Measurements from ENCODE around the gene ZMPSTE24. TPM values are rescaled to one million over a fixed set of nuclear protein-coding genes. Genes with fewer than 3 reads are reported as not detected.
A peak's percentile ranks its signal among the peaks of the same experiment; 100 is the strongest.

The ZMPSTE24 gene
- polyA plus RNA-seq, 3 donors: 57.5 to 60.3 (median 58.0) TPM

DNA sequence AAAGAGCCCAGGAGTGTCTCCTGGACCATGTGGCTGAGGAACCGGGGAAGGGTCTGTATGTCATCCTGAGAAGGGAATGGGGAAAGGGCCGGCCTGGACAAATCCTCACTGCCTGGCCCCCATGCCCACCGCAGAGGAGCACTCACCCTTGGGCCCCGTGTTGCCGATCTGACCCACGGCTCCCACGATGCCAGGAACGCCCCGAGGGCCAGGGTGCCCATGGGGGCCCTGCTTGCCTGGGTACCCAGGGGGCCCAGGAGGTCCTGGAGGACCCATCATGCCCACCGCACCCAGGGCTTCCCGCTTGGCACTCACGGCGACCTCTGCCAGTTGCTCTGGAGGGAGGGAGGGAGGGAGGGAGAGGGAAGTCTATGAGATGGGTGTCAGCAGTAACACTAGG is 44.4 kb downstream of the ZMPSTE24 start:
- no peak for DNase-seq (ENCODE audit: low read depth in 3 of 3, low spot score in 2 of 3)

- no peak for DNase-seq (ENCODE audit: low read depth in 3 of 3, low spot score in 2 of 3)
Measured at GRCh38 chr1:40303051-40303771, 45.2 kb downstream of the ZMPSTE24 start.

- DNase-seq (ENCODE audit: low read depth in 3 of 3, low spot score in 2 of 3): no peak
Measured at GRCh38 chr1:40303790-40304189, 45.8 kb downstream of the ZMPSTE24 start.

- no peak for DNase-seq (ENCODE audit: low read depth in 3 of 3, low spot score in 2 of 3)
Measured at GRCh38 chr1:40305451-40305850, 47.4 kb downstream of the ZMPSTE24 start.

DNA sequence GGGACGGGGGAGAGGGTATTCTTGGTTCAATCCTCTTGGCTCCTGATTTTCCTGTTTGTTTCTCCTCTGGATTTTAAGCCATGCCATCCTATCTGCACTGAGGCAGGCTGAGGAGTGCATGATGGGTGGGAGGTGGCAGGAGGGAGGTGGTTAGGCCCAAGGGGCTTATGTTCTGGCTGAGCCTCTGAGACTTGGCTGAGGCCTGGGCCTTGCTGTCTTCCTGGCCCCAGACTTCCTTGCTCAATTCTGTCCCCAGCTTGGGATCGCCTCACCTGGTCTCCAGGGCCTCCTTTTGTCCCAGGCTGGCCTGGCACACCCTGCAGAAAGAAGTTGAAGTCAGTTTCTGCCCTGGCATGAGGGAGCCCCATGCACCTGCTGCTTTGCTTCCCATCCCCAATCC is 47.8 kb downstream of the ZMPSTE24 start:
- no peak for DNase-seq (ENCODE audit: low read depth in 3 of 3, low spot score in 2 of 3)

- DNase-seq (ENCODE audit: low read depth in 3 of 3, low spot score in 2 of 3): no peak
Measured at GRCh38 chr1:40306296-40306695, 48.3 kb downstream of the ZMPSTE24 start.

DNA sequence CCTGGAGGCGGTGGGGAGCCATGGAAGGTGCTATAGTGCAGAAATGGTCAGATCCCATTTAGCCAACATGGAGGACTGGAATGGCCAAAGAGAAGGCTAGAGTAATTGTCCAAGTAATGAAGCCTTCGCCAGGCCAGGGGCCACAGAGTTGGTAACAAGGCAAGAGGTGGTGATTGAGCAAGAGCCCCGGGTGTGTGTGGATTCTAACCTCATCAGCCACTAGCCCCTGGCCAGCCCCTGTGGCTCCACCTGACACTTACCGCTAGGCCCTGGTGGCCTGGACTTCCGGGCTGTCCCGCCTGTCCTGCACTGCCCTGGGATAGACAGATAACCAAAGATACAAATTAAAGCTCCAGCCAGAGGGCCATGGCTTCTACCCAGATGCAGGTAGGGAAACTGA is 49.1 kb downstream of the ZMPSTE24 start:
- DNase-seq (ENCODE audit: low read depth in 3 of 3, low spot score in 2 of 3): no peak

- DNase-seq (ENCODE audit: low read depth in 3 of 3, low spot score in 2 of 3): no peak
Measured at GRCh38 chr1:40308036-40308727, 50.1 kb downstream of the ZMPSTE24 start.

- DNase-seq (ENCODE audit: low read depth in 3 of 3, low spot score in 2 of 3): no peak
Measured at GRCh38 chr1:40309374-40310128, 51.5 kb downstream of the ZMPSTE24 start.

DNA sequence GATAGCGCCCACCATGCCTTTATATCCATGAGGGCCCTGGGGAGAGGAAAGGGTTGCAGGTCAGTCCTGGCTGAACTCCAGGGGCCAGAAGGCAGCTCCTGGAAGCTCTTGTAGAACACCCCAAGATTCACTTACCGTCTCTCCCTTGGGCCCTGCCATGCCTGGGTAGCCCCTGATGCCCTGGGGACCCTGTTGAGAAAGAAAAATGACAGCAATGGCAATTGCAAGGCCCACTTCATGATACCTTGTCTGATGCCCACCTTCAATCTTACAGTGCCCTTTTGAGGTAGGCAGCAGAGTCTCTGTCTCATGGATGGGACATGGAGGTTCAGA is 52.1 kb downstream of the ZMPSTE24 start:
- DNase-seq (ENCODE audit: low read depth in 3 of 3, low spot score in 2 of 3): no peak

- DNase-seq (ENCODE audit: low read depth in 3 of 3, low spot score in 2 of 3): no peak
Measured at GRCh38 chr1:40310983-40311642, 53.1 kb downstream of the ZMPSTE24 start.

DNA sequence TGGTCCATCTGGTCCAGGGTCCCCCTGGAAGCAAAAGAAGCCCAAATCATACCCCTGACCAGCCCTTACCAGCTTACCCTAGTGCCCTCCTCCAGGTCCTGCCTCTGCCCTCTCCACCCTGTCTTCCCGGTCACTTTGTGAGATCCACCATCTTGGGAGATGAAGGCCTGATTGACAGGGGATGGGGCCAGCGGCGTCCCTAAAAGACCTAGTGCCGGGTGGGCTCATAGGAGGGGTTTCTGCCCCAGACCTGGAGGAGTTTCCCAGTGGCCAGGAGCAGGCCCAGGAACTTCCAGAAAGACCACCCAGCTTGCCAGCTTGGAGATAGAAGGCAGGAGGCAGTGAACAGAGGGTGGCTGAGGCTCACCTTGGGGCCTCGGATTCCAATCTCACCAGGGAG is 53.7 kb downstream of the ZMPSTE24 start:
- DNase-seq (ENCODE audit: low read depth in 3 of 3, low spot score in 2 of 3): no peak

DNA sequence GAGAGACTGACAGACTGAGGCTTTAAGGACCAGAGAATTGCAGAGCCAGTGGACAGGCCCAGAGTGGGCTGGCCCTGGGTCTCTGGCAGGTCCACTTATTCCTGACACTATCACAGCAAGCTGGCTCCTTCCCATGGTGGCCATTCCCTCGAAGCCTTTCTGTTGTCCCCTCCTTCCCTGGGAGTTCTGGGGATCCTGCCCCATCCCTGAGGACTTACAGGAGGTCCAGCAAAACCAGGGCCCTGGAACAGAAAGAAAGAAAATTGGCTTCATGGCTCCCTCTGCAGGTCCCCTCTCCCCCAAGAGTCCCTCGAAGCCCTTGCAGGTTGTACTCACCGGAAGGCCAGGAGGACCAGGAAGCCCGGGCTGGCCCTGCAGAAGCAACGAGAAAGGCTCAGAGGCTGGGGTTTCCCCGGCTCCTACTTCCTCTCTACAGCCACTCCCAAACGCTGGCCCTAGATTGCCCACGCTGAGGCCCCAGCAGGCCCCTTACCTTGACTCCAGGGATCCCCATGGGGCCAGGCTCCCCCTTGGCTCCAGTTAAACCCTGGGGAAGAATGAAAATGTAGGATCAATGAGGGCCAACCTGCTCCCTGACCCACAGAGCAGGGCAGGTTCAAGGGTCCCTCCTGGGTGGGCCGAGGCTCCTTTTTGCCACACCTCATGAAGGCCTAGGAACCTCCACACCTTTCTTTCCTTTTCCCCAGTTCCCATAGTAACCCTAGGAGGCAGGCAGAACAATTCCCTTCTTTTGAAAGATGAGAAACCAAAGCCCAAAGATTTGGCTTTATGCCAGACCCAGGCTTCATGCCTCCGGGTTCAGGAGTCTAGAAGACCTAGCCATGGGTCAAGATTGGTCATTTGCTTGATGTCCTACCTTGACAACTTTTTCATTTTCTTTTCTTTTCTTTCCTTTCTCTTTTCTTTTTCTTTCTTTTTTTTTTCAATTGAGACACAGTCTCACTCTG is 54.5 kb downstream of the ZMPSTE24 start:
- DNase-seq (ENCODE audit: low read depth in 3 of 3, low spot score in 2 of 3): no peak

DNA sequence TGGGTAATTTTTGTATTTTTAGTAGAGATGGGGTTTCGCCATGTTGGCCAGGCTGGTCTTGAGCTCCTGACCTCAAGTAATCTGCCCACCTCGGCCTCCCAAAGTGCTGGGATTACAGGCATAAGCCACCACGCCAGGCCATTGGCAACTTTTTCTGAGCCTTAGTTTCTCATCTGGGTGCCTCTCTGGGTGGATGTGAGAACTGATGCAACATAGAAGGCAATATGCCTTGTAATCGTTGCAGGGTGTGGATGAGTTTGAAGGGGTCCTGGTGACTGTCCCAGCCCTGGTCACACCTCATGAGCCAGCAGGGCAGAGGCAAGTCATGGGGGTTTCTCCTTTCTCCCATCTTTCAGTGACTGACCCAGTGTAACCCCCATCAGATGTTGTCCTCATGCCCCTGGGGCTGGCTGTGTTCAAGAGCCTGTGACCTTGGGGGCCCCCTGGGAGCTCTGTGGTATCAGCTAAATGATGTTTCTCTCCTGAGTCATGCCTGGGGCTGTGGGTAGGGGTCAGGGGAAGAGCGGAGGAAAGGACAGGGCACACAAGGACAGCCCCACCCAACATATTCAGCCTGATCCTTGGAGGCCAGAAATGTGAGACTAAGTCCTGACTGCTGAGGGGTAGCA is 55.4 kb downstream of the ZMPSTE24 start:
- DNase-seq (ENCODE audit: low read depth in 3 of 3, low spot score in 2 of 3): no peak

GRCh38 chr1:40313958-40314720 is 56.1 kb downstream of the ZMPSTE24 start:
- DNase-seq (ENCODE audit: low read depth in 3 of 3, low spot score in 2 of 3): no peak

DNA sequence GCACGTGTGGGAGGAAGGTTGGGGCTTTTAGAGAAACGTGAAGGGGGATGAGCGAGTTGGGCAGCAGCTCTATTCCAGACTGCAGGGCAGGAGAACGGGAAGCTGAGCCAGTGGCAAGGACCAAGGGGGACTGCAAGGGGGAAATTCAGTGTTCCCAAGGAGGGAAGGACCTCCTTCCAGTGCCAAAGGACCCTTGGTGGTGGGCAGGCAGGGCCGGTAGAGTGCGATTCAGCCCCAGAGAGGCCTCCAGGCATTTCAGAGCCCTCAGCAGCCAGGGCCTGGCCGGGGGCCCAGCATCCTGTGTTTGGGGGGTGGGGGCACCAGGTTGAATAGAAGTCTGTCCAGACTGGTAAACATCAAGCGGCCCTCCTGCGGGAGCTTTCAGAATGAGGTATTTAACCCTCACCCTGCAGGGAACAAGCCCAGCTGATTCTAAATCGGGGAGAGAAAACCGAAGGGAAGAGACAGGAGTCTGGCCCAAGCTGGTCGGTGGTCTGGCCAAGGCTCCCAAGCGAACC is 56.7 kb downstream of the ZMPSTE24 start:
- no peak for DNase-seq (ENCODE audit: low read depth in 3 of 3, low spot score in 2 of 3)

GRCh38 chr1:40315239-40315794 is 57.3 kb downstream of the ZMPSTE24 start:
- DNase-seq (ENCODE audit: low read depth in 3 of 3, low spot score in 2 of 3): peak; percentile 57 to 76 (median 73)

All from right renal cortex interstitium (tissue), 3 donors.